OCI-LY7 (cell line): ENCODE measurements around the gene EXOC1L. TPM values are rescaled to one million over a fixed set of nuclear protein-coding genes. Genes with fewer than 3 reads are reported as not detected.

Experiments used
- BruUV-seq: library from RNA; stranded (reverse); fragments of 400-500 nt; replicated peaks from 2 replicates; lab custom pipeline; 2021; lab: Mats Ljungman, UMichigan
- CTCF ChIA-PET: fragments of 300-600 bp; sonication (Branson Sonifier 250); formaldehyde crosslinking; loops from one replicate; lab custom pipeline; 2022; ENCODE audit warnings: antibody characterized with exemption; ENCODE audit not compliant: unreplicated experiment; lab: Charles Lee
- POLR2A ChIA-PET: fragments of 300-600 bp; sonication (Branson Sonifier 250); formaldehyde crosslinking; loops from one replicate; lab custom pipeline; 2022; ENCODE audit warnings: antibody characterized with exemption; lab: Charles Lee
- DNase-seq: peaks from one replicate; pipeline ENCODE4 v3.0.0-alpha.2; 2015; ENCODE audit warnings: low spot score
- H2AFZ ChIP-seq: fragments of 200-600 bp; sonication (generic), shearing (Covaris generic); 2 replicates; pipeline ENCODE4 v1.6.1; 2014; ENCODE audit warnings: mild to moderate bottlenecking, antibody characterized with exemption, low read length, moderate library complexity
- H3K27ac ChIP-seq: fragments of 200-600 bp; sonication (generic); 2 replicates; pipeline ENCODE4 v1.5.1; 2014; ENCODE audit warnings: mixed run types, low read depth, mild to moderate bottlenecking, moderate library complexity, low read length, inconsistent platforms; ENCODE audit not compliant: poor library complexity, severe bottlenecking
- H3K36me3 ChIP-seq: fragments of 200-600 bp; sonication (generic); 2 replicates; pipeline ENCODE4 v1.6.1; 2014; ENCODE audit warnings: mild to moderate bottlenecking, antibody characterized with exemption, low read length, moderate library complexity, mixed read lengths; ENCODE audit not compliant: insufficient read depth
- H3K4me1 ChIP-seq: fragments of 200-600 bp; sonication (generic); 2 replicates; pipeline ENCODE4 v1.5.1; 2014; ENCODE audit warnings: mild to moderate bottlenecking, low read length; ENCODE audit not compliant: insufficient read depth, poor library complexity, severe bottlenecking
- H3K4me2 ChIP-seq: fragments of 200-600 bp; sonication (generic); 2 replicates; pipeline ENCODE4 v1.6.1; 2014; ENCODE audit warnings: mild to moderate bottlenecking, low read length
- H3K4me3 ChIP-seq: fragments of 200-600 bp; sonication (generic); 2 replicates; pipeline ENCODE4 v1.5.1; 2014; ENCODE audit warnings: mild to moderate bottlenecking, low read depth, low read length; ENCODE audit not compliant: poor library complexity, severe bottlenecking
- H3K79me2 ChIP-seq: fragments of 200-600 bp; sonication (generic); 2 replicates; pipeline ENCODE4 v1.6.1; 2016; ENCODE audit warnings: low read depth, mild to moderate bottlenecking, low read length, moderate library complexity, mixed read lengths; ENCODE audit not compliant: insufficient read depth
- H3K9me2 ChIP-seq: fragments of 200-600 bp; sonication (generic); 2 replicates; pipeline ENCODE4 v1.6.1; 2016; ENCODE audit warnings: mild to moderate bottlenecking, low read length, mixed read lengths; ENCODE audit not compliant: insufficient read depth
- H3K9me3 ChIP-seq: fragments of 200-600 bp; sonication (generic); 2 replicates; pipeline ENCODE4 v1.6.1; 2014; ENCODE audit warnings: mild to moderate bottlenecking, mixed run types, low read length, mixed read lengths
- H4K20me1 ChIP-seq: fragments of 200-600 bp; sonication (generic); 2 replicates; pipeline ENCODE4 v1.6.1; 2014; ENCODE audit warnings: mild to moderate bottlenecking, antibody characterized with exemption, low read length, moderate library complexity, mixed read lengths; ENCODE audit not compliant: insufficient read depth
- EZH2phosphoT487 ChIP-seq: fragments of 200-600 bp; sonication (generic); IDR thresholded peaks from 2 replicates; pipeline ENCODE4 v1.6.1; 2018; ENCODE audit warnings: low read depth, borderline replicate concordance, mild to moderate bottlenecking, mixed run types, antibody characterized with exemption, low read length, moderate library complexity, mixed read lengths
- intact Hi-C: fragments of 100-400 bp; cut with micrococcal nuclease; formaldehyde crosslinking; loops from one replicate; pipeline ENCODE4 v1.10.0; 2022; ENCODE audit not compliant: unreplicated experiment
- total RNA-seq, 2 experiments: library from RNA; depleted of rRNA in 1 of 2; stranded (reverse); fragments of >200 nt in 1 of 2; shearing (Covaris generic) in 1 of 2; gene quantifications; 2 replicates each; pipeline ENCODE4 v1.2.3, GENCODE V29; 2014 to 2022
- TF ChIP-seq, protein P1 (sequence below): fragments of 200-600 bp; sonication (generic); conservative IDR thresholded peaks from 2 replicates; pipeline ENCODE4 v1.5.1; 2014; ENCODE audit warnings: mild to moderate bottlenecking, antibody characterized with exemption, low read length, moderate library complexity, mixed read lengths

The EXOC1L gene
- total RNA-seq, 2 experiments from 2014 or later, result not detected

- H3K36me3 ChIP-seq, result peaks cover 46% of the 10 kb centered on the region
- TF ChIP-seq EZH2phosphoT487, result no peak
- TF ChIP-seq, protein P1, sequence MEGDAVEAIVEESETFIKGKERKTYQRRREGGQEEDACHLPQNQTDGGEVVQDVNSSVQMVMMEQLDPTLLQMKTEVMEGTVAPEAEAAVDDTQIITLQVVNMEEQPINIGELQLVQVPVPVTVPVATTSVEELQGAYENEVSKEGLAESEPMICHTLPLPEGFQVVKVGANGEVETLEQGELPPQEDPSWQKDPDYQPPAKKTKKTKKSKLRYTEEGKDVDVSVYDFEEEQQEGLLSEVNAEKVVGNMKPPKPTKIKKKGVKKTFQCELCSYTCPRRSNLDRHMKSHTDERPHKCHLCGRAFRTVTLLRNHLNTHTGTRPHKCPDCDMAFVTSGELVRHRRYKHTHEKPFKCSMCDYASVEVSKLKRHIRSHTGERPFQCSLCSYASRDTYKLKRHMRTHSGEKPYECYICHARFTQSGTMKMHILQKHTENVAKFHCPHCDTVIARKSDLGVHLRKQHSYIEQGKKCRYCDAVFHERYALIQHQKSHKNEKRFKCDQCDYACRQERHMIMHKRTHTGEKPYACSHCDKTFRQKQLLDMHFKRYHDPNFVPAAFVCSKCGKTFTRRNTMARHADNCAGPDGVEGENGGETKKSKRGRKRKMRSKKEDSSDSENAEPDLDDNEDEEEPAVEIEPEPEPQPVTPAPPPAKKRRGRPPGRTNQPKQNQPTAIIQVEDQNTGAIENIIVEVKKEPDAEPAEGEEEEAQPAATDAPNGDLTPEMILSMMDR, result no peak
- no peak overlapping the region for H3K4me2 ChIP-seq
- no peaks in the 10 kb centered on the region for H3K9me2 ChIP-seq
- H4K20me1 ChIP-seq, result peaks cover 2% of the 10 kb centered on the region; the same call in 1 of the 2 replicates
- H3K4me1 ChIP-seq, result peaks cover 7% of the 10 kb centered on the region
- ChIA-PET CTCF (no interaction called here), POLR2A (interaction anchor here (0.5 to 1.0 kb wide), 3 partner anchors 39 to 918 kb away, joined by 3 read pairs; no protein-coding TSS in a partner anchor)
- peaks cover 5% of the 10 kb centered on the region for H3K9me3 ChIP-seq
- H3K4me3 ChIP-seq, result no peak overlapping the region
- no peak overlapping the region for H3K27ac ChIP-seq
- no peak for DNase-seq
- no TSS peak for BruUV-seq
- intact Hi-C loops, result loop anchor here (10.0 kb wide), 1 partner anchor 445 kb away; no protein-coding TSS in a partner anchor
- H2AFZ ChIP-seq, result no peak overlapping the region
- H3K79me2 ChIP-seq, result peaks cover 22% of the 10 kb centered on the region; the same call in 1 of the 2 replicates
These were observed 40.1 kb downstream of the EXOC1L start for GRCh38 chr4:55859711-55860110.

DNA sequence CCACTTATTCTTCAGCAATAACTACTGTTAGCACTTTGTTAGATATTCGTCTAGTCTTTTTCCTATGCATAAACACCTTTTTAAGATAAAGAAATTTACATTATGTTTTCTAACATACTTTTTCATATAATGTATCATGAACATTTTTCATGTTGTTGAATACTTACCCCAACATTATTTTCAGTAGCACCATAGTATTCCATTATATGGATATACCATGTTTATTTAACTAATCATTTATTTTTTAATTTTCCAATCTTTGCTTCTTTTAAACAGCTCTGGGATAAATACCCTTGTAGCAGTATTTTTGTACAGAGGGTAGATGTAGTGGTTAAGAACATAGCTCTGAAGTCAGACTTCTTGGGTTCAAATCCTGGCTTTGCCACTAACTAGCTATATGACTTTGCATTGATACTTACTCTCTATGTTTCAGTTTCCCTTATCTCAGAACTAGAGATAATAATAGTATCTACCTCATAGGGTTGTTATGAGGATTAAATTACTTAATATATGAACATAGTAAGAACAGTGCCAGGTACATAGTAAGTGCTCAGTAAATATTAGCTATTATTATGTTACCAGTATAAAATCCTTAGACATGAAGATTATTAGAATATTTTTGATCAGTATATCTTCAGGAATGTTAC, 45.1 kb downstream of the EXOC1L start:
- no peaks in the 10 kb centered on the region for H3K79me2 ChIP-seq
- no peak overlapping the region for H3K4me2 ChIP-seq
- BruUV-seq, result no TSS peak
- H3K27ac ChIP-seq, result no peak overlapping the region
- TF ChIP-seq, protein P1, result no peak
- TF ChIP-seq EZH2phosphoT487, result no peak
- no peak overlapping the region for H2AFZ ChIP-seq
- H4K20me1 ChIP-seq, result no peaks in the 10 kb centered on the region
- peaks cover 62% of the 10 kb centered on the region for H3K36me3 ChIP-seq
- no peaks in the 10 kb centered on the region for H3K9me3 ChIP-seq
- no peak overlapping the region for H3K4me3 ChIP-seq
- intact Hi-C loops, result loop anchor here (5.0 to 10.0 kb wide), 2 partner anchors 440 to 517 kb away; partner anchors contain the start of gene SRD5A3
- DNase-seq, result no peak
- no peaks in the 10 kb centered on the region for H3K9me2 ChIP-seq
- no peaks in the 10 kb centered on the region for H3K4me1 ChIP-seq
- ChIA-PET CTCF (interaction anchor here (1.6 kb wide), 1 partner anchor 9 kb away, joined by 4 read pairs; no protein-coding TSS in a partner anchor), POLR2A (interaction anchor here (0.6 to 1.3 kb wide), 3 partner anchors 11 to 425 kb away, joined by 3 to 8 read pairs (median 3); partner anchors contain the start of gene EXOC1)
